ENCODE results near the gene STK11. TPM values are rescaled to one million over a fixed set of nuclear protein-coding genes. Genes with fewer than 3 reads are reported as not detected.
A peak's percentile ranks its signal among the peaks of the same experiment; 100 is the strongest.

STK11 gene
- total RNA-seq, 1 donor from 2014 or later: 59.3 TPM

GRCh38 chr19:1234051-1234954 lies 28.7 kb downstream of the STK11 start:
- Mint-ChIP-seq H3K4me1 (ENCODE audit: low read depth) (peaks cover 6% of the 10 kb centered on the region), H3K4me3 (ENCODE audit: low read depth) (no peak overlapping the region), H3K27ac (no peak overlapping the region), H3K9me3 (ENCODE audit: low read depth) (no peaks in the 10 kb centered on the region), H3K27me3 (no peaks in the 10 kb centered on the region), H3K36me3 (ENCODE audit: insufficient read depth) (peaks cover 4% of the 10 kb centered on the region)
- TF ChIP-seq, protein P1, sequence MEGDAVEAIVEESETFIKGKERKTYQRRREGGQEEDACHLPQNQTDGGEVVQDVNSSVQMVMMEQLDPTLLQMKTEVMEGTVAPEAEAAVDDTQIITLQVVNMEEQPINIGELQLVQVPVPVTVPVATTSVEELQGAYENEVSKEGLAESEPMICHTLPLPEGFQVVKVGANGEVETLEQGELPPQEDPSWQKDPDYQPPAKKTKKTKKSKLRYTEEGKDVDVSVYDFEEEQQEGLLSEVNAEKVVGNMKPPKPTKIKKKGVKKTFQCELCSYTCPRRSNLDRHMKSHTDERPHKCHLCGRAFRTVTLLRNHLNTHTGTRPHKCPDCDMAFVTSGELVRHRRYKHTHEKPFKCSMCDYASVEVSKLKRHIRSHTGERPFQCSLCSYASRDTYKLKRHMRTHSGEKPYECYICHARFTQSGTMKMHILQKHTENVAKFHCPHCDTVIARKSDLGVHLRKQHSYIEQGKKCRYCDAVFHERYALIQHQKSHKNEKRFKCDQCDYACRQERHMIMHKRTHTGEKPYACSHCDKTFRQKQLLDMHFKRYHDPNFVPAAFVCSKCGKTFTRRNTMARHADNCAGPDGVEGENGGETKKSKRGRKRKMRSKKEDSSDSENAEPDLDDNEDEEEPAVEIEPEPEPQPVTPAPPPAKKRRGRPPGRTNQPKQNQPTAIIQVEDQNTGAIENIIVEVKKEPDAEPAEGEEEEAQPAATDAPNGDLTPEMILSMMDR (IDR thresholded peaks at IDR 0.05; ENCODE audit: unreplicated experiment): no peak
- no peak for DNase-seq (ENCODE audit: low spot score, unreplicated experiment)

DNA sequence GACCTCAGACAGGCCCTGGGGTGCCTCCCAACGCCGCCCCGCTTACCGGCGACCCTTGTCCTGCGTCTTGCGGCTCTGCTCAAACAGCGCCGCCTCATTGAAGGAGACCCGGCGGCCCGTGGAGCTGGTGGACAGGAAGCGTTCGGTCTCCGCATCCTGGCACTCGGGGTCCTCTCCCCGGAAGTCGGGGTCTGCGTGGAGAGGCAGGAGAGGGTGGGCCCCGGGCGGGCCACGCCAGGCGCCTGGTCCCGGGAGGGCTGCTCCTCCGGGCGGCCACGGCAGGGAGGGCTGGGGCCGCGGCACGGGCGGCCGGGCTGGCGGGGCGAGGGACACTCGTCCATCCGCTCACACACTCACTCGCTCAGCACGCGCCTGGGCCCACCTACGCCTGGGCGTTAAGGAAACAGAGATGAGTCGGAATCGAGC lies 29.4 kb downstream of the STK11 start:
- DNase-seq (ENCODE audit: low spot score, unreplicated experiment): no peak
- H3K27me3 Mint-ChIP-seq: no peaks in the 10 kb centered on the region
- peaks cover 4% of the 10 kb centered on the region for H3K36me3 Mint-ChIP-seq (ENCODE audit: insufficient read depth)
- no peak overlapping the region for H3K4me3 Mint-ChIP-seq (ENCODE audit: low read depth)
- H3K9me3 Mint-ChIP-seq (ENCODE audit: low read depth): no peaks in the 10 kb centered on the region
- TF ChIP-seq, protein P1 (IDR thresholded peaks at IDR 0.05; ENCODE audit: unreplicated experiment): no peak
- peaks cover 7% of the 10 kb centered on the region for H3K4me1 Mint-ChIP-seq (ENCODE audit: low read depth)
- no peak overlapping the region for H3K27ac Mint-ChIP-seq

GRCh38 chr19:1235625-1236538 lies 30.3 kb downstream of the STK11 start:
- TF ChIP-seq, protein P1 (IDR thresholded peaks at IDR 0.05; ENCODE audit: unreplicated experiment): no peak
- Mint-ChIP-seq H3K27ac (no peak overlapping the region), H3K4me3 (ENCODE audit: low read depth) (peak overlapping the region; percentile 35), H3K9me3 (ENCODE audit: low read depth) (no peaks in the 10 kb centered on the region), H3K36me3 (ENCODE audit: insufficient read depth) (peaks cover 4% of the 10 kb centered on the region), H3K4me1 (ENCODE audit: low read depth) (peaks cover 7% of the 10 kb centered on the region), H3K27me3 (no peaks in the 10 kb centered on the region)
- no peak for DNase-seq (ENCODE audit: low spot score, unreplicated experiment)

DNA sequence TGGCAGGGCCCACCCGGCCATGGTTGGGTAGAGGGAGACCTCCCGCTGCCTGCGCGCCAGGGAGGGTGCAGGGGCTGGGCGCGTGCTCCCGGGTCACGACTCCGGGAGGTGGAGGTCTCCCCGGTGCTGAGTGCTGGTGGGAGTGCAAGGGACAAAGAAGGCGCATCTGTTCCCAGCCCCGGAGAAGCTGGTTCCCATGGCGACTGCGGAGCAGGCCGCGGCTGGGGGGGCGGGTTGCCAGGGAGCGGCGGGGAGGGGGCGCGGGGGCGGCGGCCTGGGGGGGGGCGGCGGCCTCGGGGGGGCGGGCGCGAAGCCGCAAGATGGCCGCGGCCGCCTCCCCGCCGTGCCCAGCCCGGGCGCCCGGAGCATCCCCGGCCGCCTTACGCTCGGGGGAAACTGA lies 31.0 kb downstream of the STK11 start:
- DNase-seq (ENCODE audit: low spot score, unreplicated experiment): no peak
- Mint-ChIP-seq H3K4me3 (ENCODE audit: low read depth) (peak overlapping the region; percentile 35), H3K4me1 (ENCODE audit: low read depth) (peaks cover 9% of the 10 kb centered on the region), H3K27me3 (no peaks in the 10 kb centered on the region), H3K36me3 (ENCODE audit: insufficient read depth) (peaks cover 4% of the 10 kb centered on the region), H3K27ac (no peak overlapping the region), H3K9me3 (ENCODE audit: low read depth) (no peaks in the 10 kb centered on the region)
- TF ChIP-seq, protein P1 (IDR thresholded peaks at IDR 0.05; ENCODE audit: unreplicated experiment): no peak

DNA sequence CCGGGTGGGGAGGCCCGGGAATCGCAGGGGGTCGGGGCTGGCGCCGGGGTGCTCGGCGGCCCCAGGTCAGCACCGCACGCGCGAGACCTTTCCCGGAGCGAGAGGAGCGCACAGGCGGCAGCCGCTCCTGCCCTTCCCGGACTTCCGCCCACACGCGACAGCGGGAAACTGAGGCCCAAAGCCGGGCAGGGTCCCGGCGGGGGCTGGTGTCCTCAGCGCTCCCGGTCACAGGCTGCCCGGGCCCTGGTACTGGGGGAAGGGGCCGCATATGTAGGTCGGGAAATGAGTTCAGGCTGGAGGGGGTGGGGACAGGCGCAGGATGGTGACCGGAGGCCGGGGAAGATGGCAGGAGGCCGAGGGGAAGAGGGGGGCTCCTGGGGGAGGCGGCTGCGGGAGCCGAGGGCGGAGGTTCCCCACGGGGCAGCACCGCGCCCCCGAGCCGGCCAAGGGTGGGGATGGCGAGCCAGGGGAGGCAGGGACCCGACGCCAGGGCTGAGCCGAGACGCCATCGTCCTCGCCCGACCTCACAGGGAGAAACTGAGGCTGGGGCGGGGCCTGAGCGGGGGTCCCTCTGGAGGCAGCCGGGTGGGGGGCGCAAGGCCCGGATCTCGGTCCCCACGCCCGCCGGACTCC lies 31.6 kb downstream of the STK11 start:
- H3K4me3 Mint-ChIP-seq (ENCODE audit: low read depth): peak overlapping the region; percentile 61
- no peak overlapping the region for H3K27ac Mint-ChIP-seq
- TF ChIP-seq, protein P1 (IDR thresholded peaks at IDR 0.05; ENCODE audit: unreplicated experiment): no peak
- H3K4me1 Mint-ChIP-seq (ENCODE audit: low read depth): peaks cover 9% of the 10 kb centered on the region
- no peaks in the 10 kb centered on the region for H3K27me3 Mint-ChIP-seq
- DNase-seq (ENCODE audit: low spot score, unreplicated experiment): no peak
- peaks cover 2% of the 10 kb centered on the region for H3K36me3 Mint-ChIP-seq (ENCODE audit: insufficient read depth)
- H3K9me3 Mint-ChIP-seq (ENCODE audit: low read depth): no peaks in the 10 kb centered on the region

Measured in progenitor cell of endocrine pancreas (in vitro differentiated cells).